ENCODE measurements around the gene RPRM.
A peak's percentile ranks its signal among the peaks of the same experiment; 100 is the strongest.
"Not testable (repeated sequence)": the region's sequence is repeated elsewhere in the genome, so short reads cannot be mapped to it uniquely, and the experiment has no call there.

RPRM gene

GRCh38 chr2:153478289-153479261 is at the start of gene RPRM:
Gene RPRM (minus strand): TSS chr2:153478762. CDS start chr2:153478565, 197 bp downstream.
- DNase-seq (ENCODE audit: low read depth) = peak; percentile 22

GRCh38 chr2:153519257-153519875 is 40.8 kb upstream of the RPRM start:
- peak; percentile 25 for DNase-seq (ENCODE audit: low read depth)

- DNase-seq (ENCODE audit: low read depth) = no peak
These were observed 33.8 kb upstream of the RPRM start for GRCh38 chr2:153512331-153512730.

DNA sequence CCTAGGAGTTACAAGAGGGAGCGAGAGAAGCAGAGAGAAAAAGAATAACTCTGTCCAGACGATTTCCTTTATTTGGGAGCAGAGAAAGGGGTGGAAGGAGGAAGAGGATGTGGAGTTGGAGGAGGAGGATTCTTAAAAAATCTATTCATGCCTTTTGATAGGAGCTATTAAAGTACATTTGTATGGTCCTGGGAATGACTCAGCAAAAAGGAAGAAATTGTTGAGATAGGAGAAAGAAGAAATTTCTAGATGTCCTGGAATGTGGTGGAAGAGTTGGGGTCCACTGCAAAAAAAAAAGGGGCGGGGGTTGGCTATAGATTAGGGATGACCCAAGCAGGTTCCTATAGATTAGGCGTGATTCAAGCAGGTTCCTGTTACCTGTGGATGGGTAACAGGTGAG is 32.4 kb upstream of the RPRM start:
- no peak for DNase-seq (ENCODE audit: low read depth)

GRCh38 chr2:153509133-153509532 is 30.6 kb upstream of the RPRM start:
- DNase-seq (ENCODE audit: low read depth) = no peak

GRCh38 chr2:153506499-153506898 is 27.9 kb upstream of the RPRM start:
- not testable (repeated sequence) for DNase-seq (ENCODE audit: low read depth)

DNA sequence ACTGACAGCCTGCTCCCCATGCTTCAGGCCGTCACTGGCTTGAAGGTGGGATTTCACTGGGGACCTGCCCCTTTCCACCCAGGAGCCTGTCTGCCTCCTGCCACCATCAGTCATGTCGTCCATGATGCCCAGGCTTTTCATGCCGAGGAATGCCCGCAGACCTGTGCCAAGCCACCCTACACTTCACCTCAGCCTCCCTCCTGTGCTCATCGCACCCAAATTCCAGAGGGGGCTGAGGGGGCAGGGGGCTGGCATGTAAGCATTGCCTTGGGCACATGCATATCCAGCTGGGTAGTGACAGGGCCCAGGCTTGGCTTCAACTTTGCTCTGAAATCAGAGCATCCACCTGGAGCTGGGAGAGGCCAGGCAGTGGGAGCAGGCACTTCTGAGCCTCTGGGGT is 20.9 kb upstream of the RPRM start:
- no peak for DNase-seq (ENCODE audit: low read depth)

DNA sequence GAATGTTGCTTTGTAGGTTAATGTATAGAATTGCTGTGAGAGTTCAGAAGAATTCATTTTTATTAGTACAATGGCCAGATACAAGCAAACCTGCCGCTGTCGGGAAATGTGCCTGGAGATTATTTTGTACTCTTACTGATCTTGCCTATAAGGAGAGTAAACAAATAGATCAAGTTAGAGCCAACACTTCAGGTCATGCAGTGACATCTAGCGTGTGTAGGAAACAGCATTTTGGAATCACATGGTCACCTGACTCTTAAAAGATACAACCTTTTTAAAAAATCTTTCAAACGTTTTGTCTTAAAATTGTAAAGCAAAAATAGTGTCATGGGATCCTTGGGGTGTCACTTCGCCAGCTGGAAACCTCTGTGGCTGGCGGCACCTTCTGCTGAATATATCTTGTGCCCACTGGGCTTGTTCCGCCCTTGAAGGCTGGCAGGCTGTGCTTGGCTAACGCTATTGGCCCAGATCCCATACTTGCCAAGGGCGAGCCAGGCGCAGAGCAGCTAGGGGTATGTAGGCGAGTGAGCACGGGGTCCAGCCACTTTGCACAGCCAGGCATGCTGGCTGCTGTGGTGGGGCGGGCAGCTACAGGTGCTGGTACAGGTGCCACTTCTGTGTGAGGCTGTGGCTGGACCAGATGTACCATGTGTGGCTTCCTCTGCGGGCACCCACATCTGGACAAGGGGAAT is 19.5 kb upstream of the RPRM start:
- no peak for DNase-seq (ENCODE audit: low read depth)

DNA sequence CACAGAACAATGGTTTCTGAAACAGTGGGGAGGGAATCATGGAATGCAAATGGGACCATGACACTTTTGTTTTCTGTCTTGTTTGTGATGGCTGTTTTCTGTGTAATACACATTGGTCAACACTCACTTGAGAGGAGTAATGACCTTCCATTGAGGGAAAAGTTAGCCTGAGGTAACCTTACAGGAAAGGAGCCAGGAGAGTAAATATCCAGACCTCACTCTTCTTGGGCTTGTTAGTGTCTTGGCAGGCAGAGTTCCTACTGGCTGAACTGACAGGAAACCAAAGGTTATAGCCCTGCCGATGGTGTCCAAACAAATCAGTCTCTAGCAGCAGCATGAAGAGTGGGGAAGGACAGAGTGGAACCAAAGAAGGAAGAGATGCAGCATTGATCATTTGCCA is 17.2 kb upstream of the RPRM start:
- DNase-seq (ENCODE audit: low read depth) = no peak

DNA sequence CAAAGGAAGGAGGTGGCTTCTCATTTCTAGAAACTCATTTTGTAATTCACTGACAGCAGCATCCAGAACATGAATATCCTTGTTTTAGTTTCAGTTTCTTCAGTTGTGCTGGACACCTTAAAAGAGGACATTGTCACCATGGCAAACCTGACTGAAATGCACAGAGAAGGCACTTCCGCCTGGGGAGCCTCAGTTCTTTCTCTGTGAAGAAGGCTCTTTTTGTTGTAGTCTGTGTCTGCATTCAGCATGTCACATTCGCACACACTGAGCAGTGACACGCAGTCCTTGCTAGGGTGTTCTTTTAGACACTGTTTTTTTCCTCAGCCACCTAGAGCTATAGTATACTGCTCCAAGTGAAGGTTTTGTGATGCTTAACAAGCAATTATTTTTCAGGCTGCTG is 9.5 kb upstream of the RPRM start:
- no peak for DNase-seq (ENCODE audit: low read depth)

DNA sequence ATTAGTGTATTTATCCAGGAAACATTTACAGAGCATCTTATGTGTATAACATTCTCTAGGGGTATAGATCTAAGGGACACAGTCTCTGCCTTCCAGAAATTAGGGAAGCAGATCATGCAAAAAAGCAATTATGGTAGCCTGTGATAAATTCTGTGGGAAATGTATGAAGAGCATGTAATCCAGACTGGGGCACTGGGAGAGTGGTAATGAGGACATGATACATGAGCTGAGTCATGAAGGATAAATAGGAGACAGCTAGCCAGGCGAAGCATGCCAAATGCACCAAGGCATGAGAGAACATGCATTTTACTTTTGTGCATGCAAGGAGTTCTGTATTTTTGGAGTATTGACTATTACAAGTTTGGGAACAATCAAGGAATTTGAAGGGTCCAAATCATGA is 8.9 kb upstream of the RPRM start:
- no peak for DNase-seq (ENCODE audit: low read depth)

- no peak for DNase-seq (ENCODE audit: low read depth)
These were observed 1.0 kb upstream of the RPRM start for GRCh38 chr2:153479573-153479972.

GRCh38 chr2:153477636-153478288 is 800 bp downstream of the RPRM start:
- DNase-seq (ENCODE audit: low read depth) = no peak

DNA sequence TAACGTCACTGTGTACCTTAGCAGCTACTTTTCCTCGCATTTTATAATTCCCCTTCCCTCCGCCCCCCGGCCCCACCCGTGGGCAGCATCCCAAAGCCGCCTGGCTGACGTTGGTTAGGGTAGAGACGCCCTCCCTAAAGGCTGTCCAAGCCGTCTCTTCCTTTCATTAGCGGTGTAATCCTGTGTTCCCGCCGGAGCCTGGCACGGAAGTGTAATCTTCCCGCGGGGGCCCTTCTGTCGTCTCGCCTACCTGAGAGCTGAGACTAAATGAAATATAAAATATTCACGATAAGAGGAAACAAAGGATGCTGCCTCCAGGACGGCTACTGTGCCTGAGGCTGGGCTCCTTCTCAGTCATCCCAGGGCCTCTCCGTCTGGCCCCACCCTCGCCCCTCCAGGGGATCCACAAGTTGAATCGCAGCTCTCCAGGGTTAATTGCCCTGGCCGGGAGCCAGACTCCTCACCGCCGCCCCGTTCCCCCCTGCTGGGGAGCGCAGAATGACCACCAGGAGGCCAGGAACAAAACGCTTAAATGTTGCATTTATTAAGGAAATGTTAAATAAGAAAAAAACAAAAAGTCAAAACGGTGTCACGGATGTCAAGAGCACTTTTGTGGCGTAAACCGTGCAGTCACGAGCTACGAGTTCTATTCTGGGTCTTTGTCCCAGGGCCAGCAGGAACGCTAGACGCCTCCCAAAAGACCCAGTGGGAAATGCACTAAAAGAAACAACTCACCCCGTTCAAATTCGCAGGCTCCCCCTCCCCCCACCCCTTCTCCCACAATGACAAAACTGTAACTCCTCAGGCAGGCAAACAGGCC is 1.5 kb downstream of the RPRM start:
- DNase-seq (ENCODE audit: low read depth) = no peak

- no peak for DNase-seq (ENCODE audit: low read depth)
These were observed 2.1 kb downstream of the RPRM start for GRCh38 chr2:153476491-153476815.

DNA sequence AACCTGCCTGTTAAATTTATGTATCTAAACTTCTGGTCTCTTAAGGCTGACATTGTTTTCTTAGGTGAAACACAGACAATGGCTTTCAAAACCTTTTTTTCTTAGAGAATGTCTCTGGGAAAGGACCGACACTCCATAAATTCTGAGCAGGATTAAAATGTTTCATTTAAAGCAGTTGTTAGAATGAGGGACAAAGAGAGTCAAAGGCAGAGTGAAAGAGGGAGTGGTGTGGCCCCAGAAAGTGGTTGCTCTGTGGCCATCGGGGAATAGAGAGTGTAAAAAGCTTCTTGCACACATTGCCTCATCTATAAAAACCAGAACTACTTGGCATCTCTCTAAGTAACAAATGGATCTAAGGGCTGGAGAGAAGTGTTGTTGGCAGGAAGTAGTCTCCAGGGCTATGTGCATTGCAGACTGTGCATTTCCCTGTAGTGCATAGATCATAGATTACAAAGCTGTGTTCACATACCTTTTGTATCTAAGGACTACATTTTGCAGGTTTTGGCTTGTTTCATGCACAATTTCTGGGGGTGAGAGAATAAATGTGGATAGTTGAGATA is 3.6 kb downstream of the RPRM start:
- no peak for DNase-seq (ENCODE audit: low read depth)

- no peak for DNase-seq (ENCODE audit: low read depth)
These were observed 4.2 kb downstream of the RPRM start for GRCh38 chr2:153474407-153474806.

DNA sequence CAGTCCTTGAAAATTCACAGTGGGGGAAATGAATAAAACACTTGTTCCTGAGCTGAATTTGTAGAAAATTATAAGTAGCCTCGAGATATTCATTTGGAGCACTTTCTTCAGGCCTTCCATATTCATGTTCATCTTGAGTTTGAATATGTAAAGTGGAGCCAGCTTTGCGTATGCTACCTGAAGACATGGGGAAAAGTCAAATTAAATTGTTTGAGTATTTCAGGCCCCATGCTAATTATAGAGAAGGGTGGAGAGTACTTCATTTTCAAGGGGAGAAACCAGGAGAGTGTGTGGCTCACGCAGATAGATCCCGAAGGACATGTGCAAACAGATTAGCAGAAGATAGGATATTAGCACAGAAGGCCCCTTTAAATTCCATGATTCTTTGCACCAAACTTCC is 7.7 kb downstream of the RPRM start:
- DNase-seq (ENCODE audit: low read depth) = no peak

GRCh38 chr2:153464395-153464794 is 14.2 kb downstream of the RPRM start:
- DNase-seq (ENCODE audit: low read depth) = no peak

GRCh38 chr2:153462338-153462859 is 16.2 kb downstream of the RPRM start:
- no peak for DNase-seq (ENCODE audit: low read depth)

- no peak for DNase-seq (ENCODE audit: low read depth)
These were observed 17.1 kb downstream of the RPRM start for GRCh38 chr2:153461453-153461852.

All from stimulated activated CD8-positive, alpha-beta memory T cell treated with anti-CD3 and anti-CD28 coated beads, Interleukin-4, amount 100 ng/mL, for 24 hours (primary cell).